AG20443 (cell line): ENCODE data around the gene RNASEH1.

Source experiments
- DNase-seq: peaks from one replicate; pipeline ENCODE4 v3.0.0; 2012; ENCODE audit warnings: low spot score, mixed read lengths

The RNASEH1 gene, protein sequence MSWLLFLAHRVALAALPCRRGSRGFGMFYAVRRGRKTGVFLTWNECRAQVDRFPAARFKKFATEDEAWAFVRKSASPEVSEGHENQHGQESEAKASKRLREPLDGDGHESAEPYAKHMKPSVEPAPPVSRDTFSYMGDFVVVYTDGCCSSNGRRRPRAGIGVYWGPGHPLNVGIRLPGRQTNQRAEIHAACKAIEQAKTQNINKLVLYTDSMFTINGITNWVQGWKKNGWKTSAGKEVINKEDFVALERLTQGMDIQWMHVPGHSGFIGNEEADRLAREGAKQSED

DNA sequence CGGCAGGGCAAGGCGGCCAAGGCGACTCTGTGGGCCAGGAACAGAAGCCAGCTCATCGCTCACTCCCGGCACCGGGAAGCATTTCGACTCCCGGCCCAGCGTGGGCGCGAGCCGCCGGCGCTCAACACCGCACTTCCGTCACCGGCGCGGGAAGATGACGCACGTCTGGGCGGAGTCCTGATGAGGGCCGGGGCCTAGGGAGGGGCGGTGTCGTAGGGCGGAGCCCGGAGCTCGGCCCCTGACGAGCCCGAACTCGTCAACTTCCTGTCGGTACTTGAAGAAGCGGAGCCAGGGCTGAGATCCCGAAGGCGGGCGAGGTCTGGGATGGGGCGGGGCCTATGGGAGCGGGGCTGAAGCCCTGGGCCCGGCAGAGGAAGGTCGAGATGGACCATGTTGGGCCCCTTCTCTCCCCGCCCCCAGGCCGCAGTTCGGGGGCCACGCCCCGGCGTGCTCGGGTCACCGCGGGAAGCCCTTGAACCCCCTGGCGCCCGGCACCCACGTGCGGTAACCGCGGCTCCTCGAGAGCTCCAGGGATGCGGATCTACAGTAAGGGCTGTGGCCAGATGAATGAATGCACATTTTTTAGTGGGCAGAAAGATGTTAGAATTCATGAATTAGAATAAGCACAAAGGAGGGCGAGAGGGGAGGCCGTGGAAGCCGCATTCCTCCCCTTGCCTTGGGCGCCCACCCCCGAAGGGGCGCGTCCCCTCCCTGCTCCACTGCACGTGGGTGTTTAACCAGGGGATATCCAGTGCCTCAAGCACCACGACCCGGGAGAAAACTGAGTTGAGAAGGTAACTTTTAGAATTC, at the start of gene RNASEH1:
TSS of gene RNASEH1 (minus strand) at position 129 of the 810 bp plus-strand sequence. CDS start at position 56, 73 bp downstream.
- peak; percentile 100 for DNase-seq

DNA sequence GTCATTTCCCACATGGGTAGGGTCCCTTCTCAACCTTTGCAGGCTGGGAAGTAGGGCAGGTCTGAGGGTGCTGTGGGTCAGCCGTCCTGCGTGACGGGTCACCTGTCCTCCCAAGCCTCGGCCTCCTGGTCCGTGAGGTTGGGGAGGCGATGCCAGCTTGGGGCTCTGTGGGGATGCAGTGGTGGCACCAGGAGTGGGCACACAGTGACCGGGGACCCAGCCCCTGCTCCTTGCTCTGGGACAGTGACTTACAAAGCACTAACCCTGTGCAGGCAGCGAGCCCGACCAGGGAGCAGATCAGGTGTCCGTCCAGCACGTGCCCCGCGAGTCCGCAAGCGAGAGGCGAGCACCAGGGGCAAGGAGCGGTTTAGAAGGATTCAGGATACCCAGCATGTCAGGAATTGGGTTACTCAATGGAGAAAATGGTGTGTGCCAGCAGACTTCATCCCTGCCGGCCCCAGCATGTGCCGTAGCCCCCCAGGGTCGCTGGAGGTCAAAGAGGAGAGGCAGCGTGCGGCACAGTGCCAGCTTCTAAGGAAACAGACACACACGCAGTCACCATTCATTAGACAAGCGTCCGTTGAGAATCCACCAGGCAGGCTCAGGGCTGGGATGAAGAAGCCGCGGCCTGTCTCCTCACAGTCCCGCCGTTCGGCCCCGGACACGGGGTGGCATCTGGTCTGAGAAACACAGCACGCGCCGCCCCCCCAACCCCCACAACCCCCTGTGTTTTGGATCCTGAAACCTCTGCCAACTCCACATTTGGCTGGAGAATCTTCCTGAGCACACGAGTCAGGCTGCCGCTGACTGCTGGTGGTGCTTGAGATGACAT, 48.5 kb upstream of the RNASEH1 start:
- DNase-seq: no peak

DNA sequence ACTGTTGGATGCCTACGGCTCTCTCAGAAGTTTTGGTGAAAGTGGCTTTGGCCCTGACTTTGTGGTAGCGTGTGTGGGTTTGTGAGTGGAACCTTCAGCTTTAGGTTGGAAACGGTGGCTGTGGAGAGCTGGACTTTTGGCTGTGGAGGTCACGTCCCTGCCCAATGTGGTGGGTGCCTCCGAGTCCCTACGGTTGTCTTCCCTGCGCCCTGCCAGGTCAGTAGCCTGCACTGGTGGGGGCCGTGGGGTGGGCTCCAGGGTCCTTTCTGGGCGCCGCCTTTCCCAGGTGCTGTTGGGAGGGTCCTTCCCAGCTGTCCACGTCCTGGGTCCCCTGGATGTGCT, 47.9 kb upstream of the RNASEH1 start:
- no peak for DNase-seq

DNA sequence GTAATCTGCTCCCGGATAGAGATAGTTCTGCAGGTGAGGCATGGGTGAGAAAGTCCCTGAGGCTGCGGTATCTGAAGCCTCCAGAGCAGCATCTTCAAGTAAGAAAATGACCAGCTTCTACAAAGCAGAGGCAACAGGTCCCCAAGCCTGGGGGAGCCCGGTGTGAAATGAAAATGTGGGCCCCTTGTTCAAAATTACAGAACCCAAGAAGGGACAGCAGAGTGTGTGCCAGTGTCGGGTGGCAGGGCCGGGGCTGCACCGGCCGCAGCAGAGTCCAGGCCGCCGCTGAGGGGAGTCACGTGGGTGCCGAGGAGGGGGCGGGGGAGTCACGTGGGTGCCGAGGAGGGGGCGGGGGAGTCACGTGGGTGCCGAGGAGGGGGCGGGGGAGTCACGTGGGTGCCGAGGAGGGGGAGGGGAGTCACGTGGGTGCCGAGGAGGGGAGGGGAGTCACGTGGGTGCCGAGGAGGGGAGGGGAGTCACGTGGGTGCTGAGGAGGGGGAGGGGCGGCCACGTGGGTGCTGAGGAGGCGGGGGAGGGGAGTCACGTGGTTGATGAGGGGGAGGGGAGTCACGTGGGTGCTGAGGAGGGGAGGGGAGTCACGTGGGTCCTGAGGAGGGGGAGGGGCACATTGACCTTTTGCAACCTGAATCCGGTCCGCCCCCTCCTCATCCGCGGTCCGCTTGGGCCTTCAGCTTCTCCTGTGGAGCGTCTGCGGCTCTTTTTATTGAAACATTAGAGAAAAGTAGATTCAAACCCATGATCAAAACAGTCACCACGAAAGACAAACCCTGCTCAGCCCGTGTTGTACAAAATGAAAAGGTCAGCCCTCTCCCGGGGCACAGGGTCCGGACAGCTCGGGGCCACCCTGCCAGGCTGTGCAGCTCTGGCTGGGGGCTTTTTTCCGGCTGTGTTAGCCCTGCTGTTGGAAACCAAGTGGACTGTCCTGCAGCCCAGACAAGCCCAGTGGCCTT, 47.1 kb upstream of the RNASEH1 start:
- no peak for DNase-seq

DNA sequence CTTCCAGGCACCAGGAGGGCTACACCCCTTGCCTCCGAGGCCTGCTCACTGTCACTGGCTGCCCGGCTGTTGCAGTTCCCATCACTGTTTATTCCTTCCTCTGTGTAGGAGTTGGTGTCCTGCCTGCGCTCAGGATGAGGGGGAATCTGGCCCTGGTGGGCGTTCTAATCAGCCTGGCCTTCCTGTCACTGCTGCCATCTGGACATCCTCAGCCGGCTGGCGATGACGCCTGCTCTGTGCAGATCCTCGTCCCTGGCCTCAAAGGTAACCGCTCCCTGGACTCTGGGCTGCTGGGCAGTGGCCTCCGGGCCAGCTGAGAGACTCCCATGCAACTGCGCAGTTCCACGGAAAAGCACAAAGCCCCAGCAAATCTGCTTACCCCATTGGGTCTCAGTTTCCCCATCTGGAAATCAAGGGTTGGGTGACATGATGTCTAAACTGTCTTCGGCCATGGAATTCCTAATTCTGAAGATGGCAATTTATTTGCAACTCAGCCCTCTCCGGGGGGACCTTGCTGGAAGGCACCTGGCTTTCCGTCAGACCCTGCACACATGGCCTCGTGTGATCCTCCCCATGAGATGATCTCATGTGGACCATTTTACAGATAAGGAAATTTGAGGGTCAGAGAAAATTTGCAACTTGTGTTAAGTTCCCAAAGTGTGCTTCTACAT, 46.2 kb upstream of the RNASEH1 start:
- DNase-seq: no peak

DNA sequence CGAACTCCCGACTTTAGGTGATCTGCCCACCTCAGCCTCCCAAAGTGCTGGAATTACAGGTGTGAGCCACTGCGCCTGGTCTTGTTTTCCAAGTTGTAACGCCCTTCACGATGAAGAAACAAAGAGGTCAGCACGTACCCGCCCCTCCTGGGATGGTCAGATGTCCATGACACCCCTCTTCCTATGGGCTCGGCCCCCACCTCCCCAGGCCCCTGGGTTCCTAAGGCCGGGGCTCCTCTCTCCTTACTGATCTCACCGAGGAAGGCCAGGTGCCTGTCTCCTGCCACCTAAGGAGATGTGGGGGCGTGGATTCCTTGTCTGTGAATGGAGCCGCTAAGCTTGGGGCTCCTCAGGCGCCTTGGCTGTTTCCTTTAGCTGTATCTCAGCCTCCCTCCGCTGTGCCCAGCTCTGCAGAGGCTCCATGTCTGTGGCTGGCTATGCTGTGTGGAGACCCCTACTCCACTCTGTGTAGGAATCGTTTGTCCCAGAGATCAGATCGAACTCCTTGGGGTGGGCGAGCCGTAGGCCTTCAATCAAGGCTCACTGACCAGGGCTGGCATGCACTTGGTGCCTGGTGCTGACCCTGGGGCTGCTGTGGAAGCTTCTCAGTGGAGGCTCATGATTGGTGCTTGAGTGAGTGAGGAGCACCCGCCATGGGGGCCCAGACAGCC, 45.5 kb upstream of the RNASEH1 start:
- DNase-seq: no peak

DNA sequence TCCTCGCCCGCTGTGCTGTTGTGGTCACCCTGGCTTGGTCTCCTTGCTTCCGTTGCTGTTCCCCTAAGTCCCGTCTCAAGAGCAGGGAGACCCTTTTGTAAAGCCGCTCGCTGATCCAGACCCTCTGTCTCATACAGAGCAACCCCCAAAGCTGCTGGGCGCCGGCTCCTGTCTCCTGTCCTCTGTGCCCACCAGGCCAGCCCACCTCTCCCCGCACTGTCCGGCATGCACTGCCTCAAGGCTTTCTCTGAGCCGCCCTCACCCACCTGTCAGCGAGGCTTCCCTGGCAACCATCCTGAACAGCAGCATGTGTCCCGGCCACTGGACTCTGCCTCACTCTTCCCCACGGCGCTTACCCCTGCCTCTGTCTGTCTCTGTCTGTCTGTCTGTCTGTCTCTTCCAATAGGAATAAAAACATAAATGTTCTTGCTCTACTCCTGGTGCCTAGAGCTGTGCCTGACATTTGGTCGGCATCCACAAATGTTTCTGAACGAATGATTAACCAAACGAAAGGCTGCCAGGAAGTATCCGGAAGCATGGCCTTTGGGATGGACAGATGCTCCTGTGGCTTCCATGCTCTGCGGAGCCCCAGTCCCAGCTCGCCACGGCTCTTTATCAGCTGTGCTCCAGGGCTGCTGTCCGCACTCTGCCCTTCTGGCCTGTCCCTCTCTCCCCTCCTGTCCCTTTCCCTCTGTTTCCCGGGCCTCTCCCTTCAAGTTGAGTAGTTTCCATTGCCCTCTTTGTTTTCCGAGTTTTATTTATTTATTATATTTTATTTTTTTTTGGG, 44.6 kb upstream of the RNASEH1 start:
- DNase-seq: no peak

DNA sequence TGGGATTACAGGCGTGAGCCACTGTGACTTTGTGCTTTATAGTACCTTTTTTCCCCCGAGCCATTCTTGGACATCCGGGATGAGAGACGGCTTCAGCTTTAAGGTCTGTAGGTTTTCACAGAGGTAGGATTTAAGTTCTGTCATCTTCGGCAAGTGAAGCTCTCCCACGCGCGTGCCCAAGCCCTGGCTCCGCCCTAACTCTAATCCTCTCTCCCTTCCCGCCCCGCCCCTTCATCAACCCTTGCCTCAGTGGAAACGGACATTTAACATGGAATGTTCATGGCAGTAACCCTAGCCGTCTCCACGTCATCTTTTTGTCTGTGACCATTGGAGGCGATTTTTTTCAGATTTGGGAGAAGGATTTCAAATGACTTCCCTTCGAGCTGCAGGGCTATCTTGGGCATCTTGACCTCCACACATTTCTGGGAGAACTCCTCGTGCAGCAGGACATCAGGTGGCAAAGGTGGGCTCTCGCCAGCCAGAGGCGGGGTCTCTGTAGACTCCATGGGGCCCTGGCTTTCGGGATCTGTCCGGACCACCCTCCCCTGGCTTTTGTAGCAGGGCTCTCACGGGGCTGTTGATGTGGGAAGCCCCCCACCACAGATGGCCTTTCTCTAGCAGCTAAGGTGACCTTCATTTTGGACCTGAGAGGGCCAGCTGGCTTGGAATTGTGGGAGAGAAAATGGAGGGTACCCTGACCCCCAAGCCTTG, 43.6 kb upstream of the RNASEH1 start:
- DNase-seq: peak; percentile 9

DNA sequence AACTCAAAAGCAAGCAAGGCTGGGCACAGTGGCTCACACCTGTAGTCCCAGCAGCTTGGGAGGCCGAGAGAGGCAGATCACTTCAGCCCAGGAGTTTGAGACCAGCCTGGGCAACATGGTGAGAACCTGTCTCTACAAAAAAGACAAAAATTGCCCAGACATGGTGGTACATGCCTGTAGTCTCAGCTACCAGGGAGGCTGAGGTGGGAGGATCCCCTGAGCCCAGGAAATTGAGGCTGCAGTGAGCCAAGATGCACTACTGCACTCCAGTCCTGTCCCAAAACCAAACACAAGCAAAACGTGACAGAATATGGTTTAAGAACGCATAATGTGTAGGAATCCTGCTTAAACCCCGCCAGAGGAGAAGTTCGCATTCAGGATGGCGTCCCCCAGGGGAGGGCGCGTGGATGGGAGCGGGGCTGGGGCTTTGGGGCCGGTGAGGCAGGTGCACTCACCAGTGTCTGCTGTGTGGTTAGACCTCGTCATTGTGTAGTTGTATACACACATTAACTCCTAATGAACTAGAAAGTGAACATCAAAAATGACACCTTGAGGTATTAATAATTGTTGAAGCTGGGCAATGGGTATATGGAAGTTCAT, 42.2 kb upstream of the RNASEH1 start:
- DNase-seq: no peak

DNA sequence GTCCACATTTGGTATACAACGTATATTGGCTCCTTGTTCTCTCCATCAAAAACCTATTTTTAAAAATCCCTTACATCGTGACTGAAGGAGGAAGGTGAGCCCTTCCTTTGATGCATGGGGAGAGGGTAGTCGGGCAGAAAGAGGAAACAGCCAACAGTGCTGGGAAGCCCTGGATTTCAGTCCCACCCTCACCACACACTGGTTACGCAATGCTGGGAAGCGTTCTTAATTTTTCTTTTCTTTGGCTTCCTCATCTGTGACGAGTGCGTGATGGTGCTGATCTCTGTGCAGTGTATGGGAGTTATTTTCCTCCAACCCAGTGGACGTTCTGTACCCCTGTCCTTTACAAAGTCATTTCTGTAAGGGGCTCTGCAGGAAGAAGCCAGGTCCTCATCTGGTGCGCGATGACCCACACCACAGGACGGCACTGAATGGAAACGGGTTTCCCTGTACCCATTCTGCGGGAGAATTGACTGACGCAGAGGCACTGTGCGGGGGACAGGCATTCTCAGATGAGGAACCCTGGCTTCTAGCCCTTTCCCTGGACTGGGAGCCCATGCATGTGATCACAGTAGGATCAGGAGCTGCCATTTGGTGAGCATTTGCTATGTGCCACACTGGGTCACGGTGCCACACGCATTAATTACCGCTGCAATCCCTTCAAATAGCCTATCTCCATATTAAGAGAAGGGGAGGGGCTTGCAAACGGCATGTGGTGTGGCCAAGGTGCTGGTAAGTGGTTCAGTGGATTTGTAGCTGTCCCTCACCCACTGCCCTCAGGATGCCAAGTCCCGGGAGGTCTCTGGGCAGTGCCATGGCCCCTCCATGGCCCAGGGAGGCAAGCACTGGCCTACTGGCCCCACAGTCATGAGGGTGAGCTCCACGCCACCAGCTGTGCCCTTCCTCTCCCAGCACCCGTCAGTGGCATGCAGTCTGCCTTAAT, 41.0 kb upstream of the RNASEH1 start:
- DNase-seq: peak; percentile 5

DNA sequence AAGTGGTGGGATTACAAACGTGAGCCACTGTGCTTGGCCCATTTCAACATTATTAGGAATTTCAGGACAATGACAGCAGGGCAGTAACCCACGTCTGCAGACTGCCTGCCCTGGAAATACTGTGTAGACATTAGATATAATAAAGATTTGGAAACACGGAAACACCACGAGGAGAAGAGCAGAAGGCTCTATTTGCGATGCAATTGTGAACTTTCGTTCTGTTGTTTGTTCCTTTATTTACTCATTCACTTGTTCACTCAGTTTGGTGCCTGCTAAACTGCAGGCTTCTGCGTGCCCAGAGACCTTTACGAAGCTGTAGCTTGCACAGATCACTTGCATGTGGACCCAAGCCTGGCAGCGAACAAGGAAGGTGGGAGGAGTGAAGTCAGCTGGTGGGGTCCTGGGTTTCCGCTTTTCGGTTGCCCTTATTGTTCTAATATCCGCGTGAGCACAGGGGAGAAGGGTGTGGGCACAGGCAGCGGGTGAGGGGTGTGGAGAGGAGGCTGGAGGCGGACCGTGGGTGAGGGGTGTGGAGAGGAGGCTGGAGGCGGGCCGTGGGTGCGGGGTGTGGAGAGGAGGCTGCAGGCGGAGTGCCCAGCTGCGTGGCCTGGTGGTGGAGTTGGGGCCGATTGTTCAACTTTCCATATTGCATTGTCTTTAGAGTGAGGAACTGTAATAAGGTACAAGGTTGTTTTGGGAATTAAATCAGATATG, 40.2 kb upstream of the RNASEH1 start:
- no peak for DNase-seq

DNA sequence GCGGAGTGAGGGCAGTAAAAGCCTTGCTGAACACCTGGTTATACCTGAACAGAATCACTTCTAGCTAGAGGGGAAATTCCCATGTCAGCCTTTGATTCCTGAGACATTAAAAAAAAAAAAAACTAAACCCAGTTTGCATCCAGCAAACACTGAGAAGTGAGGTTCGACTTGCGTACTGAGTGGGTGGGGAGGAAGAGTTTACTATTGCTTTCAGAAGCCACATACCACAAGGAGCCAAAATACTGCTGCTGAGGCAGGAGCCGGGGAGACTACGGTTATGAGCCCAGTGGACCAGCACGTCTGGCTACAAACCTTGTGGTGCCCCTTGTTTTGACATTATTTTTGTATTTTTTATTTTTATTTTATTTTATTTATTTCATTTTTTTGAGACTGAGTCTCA, 39.4 kb upstream of the RNASEH1 start:
- DNase-seq: no peak

DNA sequence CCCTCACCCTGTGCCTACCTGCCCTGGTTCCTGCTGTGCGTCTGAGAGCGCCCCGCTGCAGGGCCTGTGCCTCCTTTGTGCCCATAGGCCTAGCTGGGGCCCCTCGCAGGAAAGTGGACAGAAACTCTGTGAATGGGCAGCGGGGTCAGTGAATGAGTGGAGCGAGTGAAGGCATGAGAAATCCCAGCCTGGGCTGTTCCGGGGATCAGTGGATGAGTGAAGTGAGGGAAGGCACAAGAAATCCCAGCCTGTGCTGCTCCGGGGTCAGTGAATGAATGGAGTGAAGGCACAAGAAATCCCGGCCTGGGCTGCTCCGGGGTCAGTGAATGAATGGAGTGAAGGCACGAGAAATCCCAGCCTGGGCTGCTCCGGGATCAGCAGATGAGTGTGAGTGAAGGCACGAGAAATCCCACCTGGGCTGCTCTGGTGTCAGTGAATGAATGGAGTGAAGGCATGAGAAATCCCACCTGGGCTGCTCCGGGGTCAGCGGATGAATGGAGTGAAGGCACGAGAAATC, 38.8 kb upstream of the RNASEH1 start:
- no peak for DNase-seq

DNA sequence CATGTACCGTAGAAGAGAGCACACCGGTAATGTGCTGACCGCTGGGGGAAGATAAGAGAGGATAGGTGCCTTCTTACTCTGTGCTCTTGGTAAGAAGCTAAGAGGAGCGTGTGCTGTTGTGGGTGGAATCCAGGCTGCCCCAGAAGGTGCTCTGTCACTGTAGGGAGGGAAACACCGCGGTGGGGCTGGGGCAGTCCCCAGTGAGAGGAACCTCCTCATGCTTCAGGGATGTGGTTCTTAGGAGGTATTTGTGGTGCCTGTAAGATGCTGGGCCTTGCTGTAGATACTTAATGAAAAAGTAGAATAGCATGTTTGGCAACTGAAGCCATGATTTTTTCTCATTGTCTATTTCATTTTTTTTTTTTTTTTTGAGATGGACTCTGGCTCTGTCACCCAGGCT, 37.9 kb upstream of the RNASEH1 start:
- no peak for DNase-seq

DNA sequence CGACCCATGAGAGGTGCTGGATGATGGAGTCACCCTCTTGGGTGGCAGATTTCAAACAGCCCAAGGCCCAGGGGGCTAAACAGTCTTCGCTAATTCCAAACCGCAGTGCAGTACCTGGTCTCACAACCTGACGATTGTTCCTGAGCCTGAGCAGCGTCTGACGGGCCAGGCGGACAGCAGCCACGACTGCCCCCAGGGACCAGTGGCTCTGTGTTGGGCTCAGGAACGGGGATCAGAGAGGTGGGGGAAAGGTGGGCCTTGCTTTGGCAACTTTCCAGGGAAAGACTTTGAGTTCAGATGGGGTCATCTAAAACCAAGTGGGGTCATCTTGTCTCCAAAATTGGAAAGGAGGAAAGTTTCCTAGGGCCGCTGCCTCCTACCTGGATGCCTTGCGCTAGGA, 37.3 kb upstream of the RNASEH1 start:
- DNase-seq: no peak

DNA sequence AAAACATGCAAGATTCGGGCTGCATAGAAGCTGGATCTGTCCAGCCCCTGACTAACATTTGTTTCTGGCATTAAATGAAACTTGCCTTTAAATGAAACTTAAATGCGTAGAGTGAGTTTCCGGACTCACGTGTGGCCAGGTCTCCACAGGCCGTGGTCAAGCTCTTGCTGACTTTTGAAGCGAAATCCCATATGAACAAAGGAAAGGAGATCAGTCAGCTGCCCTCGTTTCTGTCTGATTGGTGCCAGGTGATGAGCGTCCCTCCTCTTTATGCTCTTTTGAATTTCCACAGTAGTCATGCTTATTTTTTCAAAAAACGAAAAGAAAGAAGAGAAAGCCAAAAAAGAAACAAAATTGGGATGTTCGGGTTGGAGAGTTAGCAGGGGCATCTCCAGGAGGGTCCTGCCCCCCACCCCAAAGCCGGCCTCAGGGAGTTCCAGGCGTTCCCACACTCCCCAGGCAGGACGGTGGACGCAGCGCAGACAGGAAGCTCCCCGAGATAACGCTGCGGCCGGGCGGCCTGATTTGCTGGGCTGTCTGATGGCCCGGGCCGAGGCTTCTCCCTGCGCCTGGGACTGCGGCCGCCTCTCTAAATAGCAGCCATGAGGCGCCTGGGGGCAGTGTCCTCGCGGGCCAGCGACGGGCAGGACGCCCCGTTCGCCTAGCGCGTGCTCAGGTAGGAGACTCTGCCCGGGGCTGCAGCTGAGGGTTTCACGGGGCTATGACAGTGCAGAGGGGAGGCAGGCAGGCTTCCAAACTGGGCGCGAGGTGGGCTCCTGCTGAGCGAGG, 36.6 kb upstream of the RNASEH1 start, which contains the start of gene COLEC11:
TSS of gene COLEC11 (plus strand) at position 620 of the 789 bp plus-strand sequence. CDS start 9,229 bp downstream, outside the sequence.
- DNase-seq: peak; percentile 75
